ENCODE data around the gene FAM229B.
"Not testable (repeated sequence)": the region's sequence is repeated elsewhere in the genome, so short reads cannot be mapped to it uniquely, and the experiment has no call there.

FAM229B gene

GRCh38 chr6:112051251-112051740 is 36.1 kb upstream of the FAM229B start:
- H3K9me3 Mint-ChIP-seq, H3K27ac Mint-ChIP-seq, H3K4me1 Mint-ChIP-seq: not testable (repeated sequence)

GRCh38 chr6:112054001-112054400 is 33.4 kb upstream of the FAM229B start, which contains the start of gene CCN6:
CCN6 (plus strand) TSS chr6:112054104; CDS start chr6:112054358, 254 bp downstream.
- Mint-ChIP-seq H3K36me3 (peaks cover 2% of the 10 kb centered on the region), H3K27ac (no peak within 1 kb of the TSS), H3K9me3 (no peaks in the 10 kb centered on the region), H3K4me3 (no peak within 1 kb of the TSS), H3K4me1 (no peaks in the 10 kb centered on the region), H3K27me3 (no peaks in the 10 kb centered on the region)

More at GRCh38 chr6:112051251-112051740, 36.1 kb upstream of the FAM229B start:
- H3K27me3 Mint-ChIP-seq, H3K4me3 Mint-ChIP-seq, H3K36me3 Mint-ChIP-seq: not testable (repeated sequence)

- no peak overlapping the region for H3K4me3 Mint-ChIP-seq
- H3K36me3 Mint-ChIP-seq, result peaks cover 2% of the 10 kb centered on the region
- no peaks in the 10 kb centered on the region for H3K9me3 Mint-ChIP-seq
- no peaks in the 10 kb centered on the region for H3K4me1 Mint-ChIP-seq
- no peak overlapping the region for H3K27ac Mint-ChIP-seq
- H3K27me3 Mint-ChIP-seq, result no peaks in the 10 kb centered on the region
These were observed 32.7 kb upstream of the FAM229B start for GRCh38 chr6:112054555-112055190.

GRCh38 chr6:112058243-112059032 is 29.0 kb upstream of the FAM229B start:
- H3K27me3 Mint-ChIP-seq, result no peaks in the 10 kb centered on the region
- no peaks in the 10 kb centered on the region for H3K4me1 Mint-ChIP-seq
- no peak overlapping the region for H3K4me3 Mint-ChIP-seq
- no peaks in the 10 kb centered on the region for H3K9me3 Mint-ChIP-seq
- H3K36me3 Mint-ChIP-seq, result no peaks in the 10 kb centered on the region
- H3K27ac Mint-ChIP-seq, result no peak overlapping the region

GRCh38 chr6:112061605-112062004 is 25.8 kb upstream of the FAM229B start:
- Mint-ChIP-seq H3K9me3 (no peaks in the 10 kb centered on the region), H3K4me1 (no peaks in the 10 kb centered on the region), H3K27me3 (no peaks in the 10 kb centered on the region), H3K27ac (no peak overlapping the region), H3K4me3 (no peak overlapping the region), H3K36me3 (no peaks in the 10 kb centered on the region)

GRCh38 chr6:112062966-112063365 is 24.4 kb upstream of the FAM229B start:
- Mint-ChIP-seq H3K27ac (no peak overlapping the region), H3K4me3 (no peak overlapping the region), H3K27me3 (no peaks in the 10 kb centered on the region), H3K4me1 (peaks cover 7% of the 10 kb centered on the region), H3K36me3 (no peaks in the 10 kb centered on the region), H3K9me3 (no peaks in the 10 kb centered on the region)

GRCh38 chr6:112065426-112065986 is 21.9 kb upstream of the FAM229B start:
- no peak overlapping the region for H3K27ac Mint-ChIP-seq
- H3K4me1 Mint-ChIP-seq, result peaks cover 7% of the 10 kb centered on the region
- no peaks in the 10 kb centered on the region for H3K36me3 Mint-ChIP-seq
- H3K27me3 Mint-ChIP-seq, result no peaks in the 10 kb centered on the region
- H3K4me3 Mint-ChIP-seq, result no peak overlapping the region
- no peaks in the 10 kb centered on the region for H3K9me3 Mint-ChIP-seq

GRCh38 chr6:112066606-112067005 is 20.8 kb upstream of the FAM229B start:
- no peaks in the 10 kb centered on the region for H3K27me3 Mint-ChIP-seq
- no peak overlapping the region for H3K4me3 Mint-ChIP-seq
- peaks cover 7% of the 10 kb centered on the region for H3K4me1 Mint-ChIP-seq
- H3K27ac Mint-ChIP-seq, result no peak overlapping the region
- peaks cover under 1% of the 10 kb centered on the region for H3K36me3 Mint-ChIP-seq
- H3K9me3 Mint-ChIP-seq, result no peaks in the 10 kb centered on the region

GRCh38 chr6:112081569-112081968 is 5.8 kb upstream of the FAM229B start:
- no peaks in the 10 kb centered on the region for H3K27me3 Mint-ChIP-seq
- no peak overlapping the region for H3K4me3 Mint-ChIP-seq
- peaks cover 16% of the 10 kb centered on the region for H3K36me3 Mint-ChIP-seq
- H3K9me3 Mint-ChIP-seq, result no peaks in the 10 kb centered on the region
- no peak overlapping the region for H3K27ac Mint-ChIP-seq
- peaks cover 20% of the 10 kb centered on the region for H3K4me1 Mint-ChIP-seq

GRCh38 chr6:112085286-112086065 is 1.9 kb upstream of the FAM229B start:
- peaks cover 14% of the 10 kb centered on the region for H3K36me3 Mint-ChIP-seq
- no peaks in the 10 kb centered on the region for H3K9me3 Mint-ChIP-seq
- H3K27ac Mint-ChIP-seq, result no peak overlapping the region
- no peaks in the 10 kb centered on the region for H3K27me3 Mint-ChIP-seq
- H3K4me3 Mint-ChIP-seq, result peak overlapping the region; percentile 71
- peaks cover 20% of the 10 kb centered on the region for H3K4me1 Mint-ChIP-seq

GRCh38 chr6:112086744-112087135 is 651 bp upstream of the FAM229B start:
- no peak overlapping the region for H3K4me3 Mint-ChIP-seq
- H3K9me3 Mint-ChIP-seq, result no peaks in the 10 kb centered on the region
- H3K27ac Mint-ChIP-seq, result no peak overlapping the region
- H3K36me3 Mint-ChIP-seq, result peaks cover 11% of the 10 kb centered on the region
- H3K27me3 Mint-ChIP-seq, result peaks cover 2% of the 10 kb centered on the region
- H3K4me1 Mint-ChIP-seq, result peaks cover 16% of the 10 kb centered on the region

- Mint-ChIP-seq H3K4me1 (peaks cover 13% of the 10 kb centered on the region), H3K9me3 (no peaks in the 10 kb centered on the region), H3K4me3 (no peak overlapping the region), H3K27me3 (peaks cover 2% of the 10 kb centered on the region), H3K27ac (no peak overlapping the region), H3K36me3 (peaks cover 11% of the 10 kb centered on the region)
These were observed 525 bp downstream of the FAM229B start for GRCh38 chr6:112087916-112088315.

GRCh38 chr6:112096901-112097300 is 9.5 kb downstream of the FAM229B start:
- Mint-ChIP-seq H3K36me3 (peaks cover 5% of the 10 kb centered on the region), H3K27ac (no peak overlapping the region), H3K4me1 (no peaks in the 10 kb centered on the region), H3K4me3 (no peak overlapping the region), H3K9me3 (no peaks in the 10 kb centered on the region), H3K27me3 (peaks cover 2% of the 10 kb centered on the region)

- H3K27me3 Mint-ChIP-seq, result no peaks in the 10 kb centered on the region
- H3K27ac Mint-ChIP-seq, result no peak overlapping the region
- no peak overlapping the region for H3K4me3 Mint-ChIP-seq
- peaks cover 8% of the 10 kb centered on the region for H3K9me3 Mint-ChIP-seq
- H3K4me1 Mint-ChIP-seq, result no peaks in the 10 kb centered on the region
- peaks cover 10% of the 10 kb centered on the region for H3K36me3 Mint-ChIP-seq
These were observed 13.2 kb downstream of the FAM229B start for GRCh38 chr6:112100561-112100960.

- not testable (repeated sequence) for H3K36me3 Mint-ChIP-seq, H3K27ac Mint-ChIP-seq, H3K9me3 Mint-ChIP-seq, H3K4me3 Mint-ChIP-seq, H3K4me1 Mint-ChIP-seq, H3K27me3 Mint-ChIP-seq
These were observed 18.6 kb downstream of the FAM229B start for GRCh38 chr6:112106026-112106425.

Data from activated naive CD4-positive, alpha-beta T cell treated with anti-CD3 and anti-CD28 coated beads, Interleukin-2, amount 50 U/mL, for 24 hours (primary cell).